Fibroblast of lung (primary cell): ENCODE data around the gene SPEG. TPM values are rescaled to one million over a fixed set of nuclear protein-coding genes. Genes with fewer than 3 reads are reported as not detected.

ENCODE experiments used
- DNase-seq, 2 donors: peaks; one replicate each; pipeline versions ENCODE4 v3.0.0 to v3.0.0-alpha.2; 2010; ENCODE audit warnings: low read depth in 2 of 2
- H2AFZ ChIP-seq: 2 replicates; pipeline ENCODE4 v1.5.1; 2012; ENCODE audit warnings: low read length, control low read depth, inconsistent platforms
- H3K27ac ChIP-seq: 2 replicates; pipeline ENCODE4 v1.5.1; 2011; ENCODE audit warnings: low read length, control low read depth; ENCODE audit not compliant: insufficient read depth
- H3K27me3 ChIP-seq: 2 replicates; pipeline ENCODE4 v1.5.1; 2011; ENCODE audit warnings: mild to moderate bottlenecking, low read length; ENCODE audit not compliant: control insufficient read depth, insufficient read depth
- H3K36me3 ChIP-seq: 2 replicates; pipeline ENCODE4 v1.5.1; 2011; ENCODE audit warnings: low read length; ENCODE audit not compliant: control insufficient read depth, insufficient read depth
- H3K4me1 ChIP-seq: 2 replicates; pipeline ENCODE4 v1.5.1; 2011; ENCODE audit warnings: low read length; ENCODE audit not compliant: control insufficient read depth, insufficient read depth; ENCODE audit errors: extremely low read depth
- H3K4me2 ChIP-seq: 2 replicates; pipeline ENCODE4 v1.5.1; 2011; ENCODE audit warnings: low read length, control low read depth; ENCODE audit not compliant: insufficient read depth; ENCODE audit errors: extremely low read depth
- H3K4me3 ChIP-seq, 4 experiments: fragments of 200-600 bp in 1 of 4; sonication (generic) in 1 of 4; replicated peaks in 1 of 4; 2 replicates each; pipeline ENCODE4 v1.5.1; 2011 to 2016; ENCODE audit warnings: low read length in 4 of 4, low read depth in 3 of 4, mild to moderate bottlenecking in 3 of 4, control low read depth in 2 of 4, inconsistent platforms in 1 of 4, mixed read lengths in 1 of 4; ENCODE audit not compliant: insufficient read depth in 1 of 4; ENCODE audit errors: control extremely low read depth in 1 of 4
- H3K79me2 ChIP-seq: 2 replicates; pipeline ENCODE4 v1.5.1; 2012; ENCODE audit warnings: mild to moderate bottlenecking, low read length, inconsistent platforms; ENCODE audit not compliant: control insufficient read depth, insufficient read depth
- H3K9ac ChIP-seq: 2 replicates; pipeline ENCODE4 v1.5.1; 2011; ENCODE audit warnings: mild to moderate bottlenecking, low read length, control low read depth; ENCODE audit not compliant: insufficient read depth
- H3K9me3 ChIP-seq: 2 replicates; pipeline ENCODE4 v1.5.1; 2012; ENCODE audit warnings: low read depth, low read length; ENCODE audit not compliant: control insufficient read depth, insufficient read depth
- H4K20me1 ChIP-seq: 2 replicates; pipeline ENCODE4 v1.5.1; 2011; ENCODE audit warnings: low read length; ENCODE audit not compliant: control insufficient read depth, insufficient read depth; ENCODE audit errors: extremely low read depth
- CTCF ChIP-seq, 2 donors: IDR thresholded peaks in 1 of 2; conservative IDR thresholded peaks in 1 of 2; 1 replicate in 1 of 2; 2 replicates in 1 of 2; pipeline ENCODE4 v1.5.1; 2011 to 2012; ENCODE audit warnings: low read length in 2 of 2, control low read depth in 1 of 2, inconsistent platforms in 1 of 2, low read depth in 1 of 2, mild to moderate bottlenecking in 1 of 2
- EZH2 ChIP-seq: IDR thresholded peaks from 2 replicates; pipeline ENCODE4 v1.5.1; 2012; ENCODE audit warnings: low read length, control low read depth, mild to moderate bottlenecking; ENCODE audit errors: missing control alignments
- polyA plus RNA-seq, 2 donors: library from polyadenylated mRNA; depleted of rRNA in 1 of 2; stranded (reverse) in 1 of 2; unstranded in 1 of 2; fragments of >200 nt; gene quantifications; 2 replicates each; pipeline ENCODE4 v1.2.1, GENCODE V29; 2011 to 2012; ENCODE audit warnings: missing spikeins in 1 of 2
- total RNA-seq: library from RNA; depleted of rRNA; stranded (reverse); fragments of >200 nt; gene quantifications from 2 replicates; pipeline ENCODE4 v1.2.1, GENCODE V29; 2014

The SPEG gene
- total and polyA plus RNA-seq, 2 donors (not counting 1 experiment from before 2014, with no cell fraction given), result 9.5 to 20.1 TPM

GRCh38 chr2:219425238-219426067 is 9.2 kb upstream of the SPEG start:
- no peak for DNase-seq
- Histone ChIP-seq H3K4me1 (no peaks in the 10 kb centered on the region), H3K4me3 (no peak overlapping the region), H3K79me2 (no peaks in the 10 kb centered on the region), H3K4me2 (no peak overlapping the region), H3K27me3 (peaks cover under 1% of the 10 kb centered on the region), H4K20me1 (no peaks in the 10 kb centered on the region), H3K9me3 (no peaks in the 10 kb centered on the region), H2AFZ (no peak overlapping the region), H3K36me3 (no peaks in the 10 kb centered on the region), H3K27ac (no peak overlapping the region), H3K9ac (no peak overlapping the region)
- TF ChIP-seq EZH2, result no peak
- TF ChIP-seq CTCF (conservative IDR thresholded peaks at IDR 0.05 in 1 of 2, IDR thresholded peaks at IDR 0.05 in 1 of 2; ENCODE audit: low read depth in 1 of 2, low read length in 2 of 2), result no peak

- TF ChIP-seq CTCF (conservative IDR thresholded peaks at IDR 0.05 in 1 of 2, IDR thresholded peaks at IDR 0.05 in 1 of 2; ENCODE audit: low read depth in 1 of 2, low read length in 2 of 2) (no peak), EZH2 (no peak)
- Histone ChIP-seq H3K4me2 (no peak overlapping the region), H3K4me3 (no peak overlapping the region), H3K79me2 (no peaks in the 10 kb centered on the region), H3K4me1 (no peaks in the 10 kb centered on the region), H3K9ac (no peak overlapping the region), H3K27ac (no peak overlapping the region), H4K20me1 (no peaks in the 10 kb centered on the region), H3K27me3 (no peaks in the 10 kb centered on the region), H3K36me3 (no peaks in the 10 kb centered on the region), H3K9me3 (no peaks in the 10 kb centered on the region), H2AFZ (no peak overlapping the region)
- no peak for DNase-seq
Observed at GRCh38 chr2:219426068-219426443, 8.6 kb upstream of the SPEG start.

- no peak for DNase-seq
- Histone ChIP-seq H3K9ac (no peak overlapping the region), H4K20me1 (no peaks in the 10 kb centered on the region), H3K36me3 (no peaks in the 10 kb centered on the region), H3K27me3 (no peaks in the 10 kb centered on the region), H3K4me3 (no peak overlapping the region), H3K27ac (no peak overlapping the region), H2AFZ (no peak overlapping the region), H3K9me3 (no peaks in the 10 kb centered on the region), H3K4me1 (no peaks in the 10 kb centered on the region), H3K4me2 (no peak overlapping the region), H3K79me2 (no peaks in the 10 kb centered on the region)
- TF ChIP-seq CTCF (conservative IDR thresholded peaks at IDR 0.05 in 1 of 2, IDR thresholded peaks at IDR 0.05 in 1 of 2; ENCODE audit: low read depth in 1 of 2, low read length in 2 of 2) (no peak), EZH2 (no peak)
Observed at GRCh38 chr2:219426534-219427136, 8.0 kb upstream of the SPEG start.
